IMR-90 (cell line): ENCODE measurements around the gene CHRM1. TPM values are rescaled to one million over a fixed set of nuclear protein-coding genes. Genes with fewer than 3 reads are reported as not detected.

ENCODE experiments used
- ATAC-seq: fragments of 200-7000 bp; cut with Tn5 transposase; 2 replicates; pipeline ENCODE4 v1.9.1; 2020; ENCODE audit warnings: low read depth, mild to moderate bottlenecking, moderate library complexity
- BruUV-seq: library from RNA; stranded (reverse); fragments of 400-500 nt; replicated peaks from 2 replicates; lab custom pipeline; 2021; lab: Mats Ljungman, UMichigan
- CTCF ChIA-PET: fragments of 300-600 bp; formaldehyde crosslinking; extraction: SDS; loops from one replicate; lab custom pipeline; 2021; ENCODE audit warnings: antibody characterized with exemption; lab: Yijun Ruan, JAX
- POLR2A ChIA-PET: fragments of 300-600 bp; sonication (Branson Sonifier 250); formaldehyde crosslinking; loops from one replicate; lab custom pipeline; 2022; ENCODE audit warnings: antibody characterized with exemption; ENCODE audit not compliant: unreplicated experiment; lab: Charles Lee
- DNase-seq: peaks from one replicate; pipeline ENCODE4 v3.0.0; 2013
- H2AFZ ChIP-seq: replicated peaks from 2 replicates; pipeline ENCODE3; 2013; ENCODE audit warnings: low read length, mild to moderate bottlenecking; ENCODE audit not compliant: poor library complexity
- H2AK5ac ChIP-seq: 2 replicates; pipeline ENCODE4 v1.6.1; 2013; ENCODE audit warnings: low read depth, low read length, inconsistent platforms
- H2AK9ac ChIP-seq: replicated peaks from 2 replicates; pipeline ENCODE3; 2013; ENCODE audit warnings: mild to moderate bottlenecking, low read depth, low read length, moderate library complexity; ENCODE audit not compliant: poor library complexity
- H2BK120ac ChIP-seq: 2 replicates; pipeline ENCODE4 v1.6.1; 2013; ENCODE audit warnings: low read depth, low read length, inconsistent platforms
- H2BK15ac ChIP-seq: 3 replicates; pipeline ENCODE4 v1.6.1; 2013; ENCODE audit warnings: low read depth, low read length, inconsistent platforms
- H2BK20ac ChIP-seq: 2 replicates; pipeline ENCODE4 v1.6.1; 2013; ENCODE audit warnings: low read depth, mild to moderate bottlenecking, inconsistent platforms, low read length, moderate library complexity
- H2BK5ac ChIP-seq: 2 replicates; pipeline ENCODE4 v1.6.1; 2013; ENCODE audit warnings: mild to moderate bottlenecking, low read depth, low read length, inconsistent platforms; ENCODE audit not compliant: poor library complexity, severe bottlenecking
- H3K14ac ChIP-seq: replicated peaks from 2 replicates; pipeline ENCODE4 v1.6.1; 2013; ENCODE audit warnings: low read depth, low read length, inconsistent platforms
- H3K18ac ChIP-seq: 2 replicates; pipeline ENCODE4 v1.6.1; 2013; ENCODE audit warnings: low read depth, low read length, control low read depth
- H3K23ac ChIP-seq: 2 replicates; pipeline ENCODE4 v1.6.1; 2013; ENCODE audit warnings: low read depth, low read length, inconsistent platforms
- H3K27ac ChIP-seq: 2 replicates; pipeline ENCODE4 v1.5.1; 2013; ENCODE audit warnings: mild to moderate bottlenecking, control low read depth, low read length; ENCODE audit not compliant: insufficient read depth
- H3K27me3 ChIP-seq: 2 replicates; pipeline ENCODE4 v1.6.1; 2013; ENCODE audit warnings: low read length; ENCODE audit not compliant: control insufficient read depth, insufficient read depth
- H3K36me3 ChIP-seq: 2 replicates; pipeline ENCODE4 v1.6.1; 2013; ENCODE audit warnings: low read length, mixed read lengths; ENCODE audit not compliant: control insufficient read depth, insufficient read depth
- H3K4ac ChIP-seq: 2 replicates; pipeline ENCODE4 v1.6.1; 2013; ENCODE audit warnings: low read depth, low read length, inconsistent platforms
- H3K4me1 ChIP-seq: 2 replicates; pipeline ENCODE4 v1.6.1; 2013; ENCODE audit warnings: low read length, mixed read lengths; ENCODE audit not compliant: control insufficient read depth, insufficient read depth
- H3K4me2 ChIP-seq: 2 replicates; pipeline ENCODE4 v1.6.1; 2013; ENCODE audit warnings: low read depth, mild to moderate bottlenecking, control low read depth, low read length, moderate library complexity
- H3K4me3 ChIP-seq: 2 replicates; pipeline ENCODE4 v1.5.1; 2013; ENCODE audit warnings: low read depth, mild to moderate bottlenecking, control low read depth, low read length, moderate library complexity; ENCODE audit not compliant: insufficient read depth
- H3K56ac ChIP-seq: 2 replicates; pipeline ENCODE4 v1.6.1; 2013; ENCODE audit warnings: low read length, inconsistent platforms; ENCODE audit not compliant: insufficient read depth; ENCODE audit errors: extremely low read depth
- H3K79me1 ChIP-seq, 2 experiments: 2 replicates each; pipeline ENCODE4 v1.6.1; 2013; ENCODE audit warnings: low read length in 2 of 2, inconsistent platforms in 1 of 2, low read depth in 1 of 2
- H3K9ac ChIP-seq: 2 replicates; pipeline ENCODE4 v1.6.1; 2013; ENCODE audit warnings: low read depth, low read length, control low read depth
- H3K9me1 ChIP-seq: 2 replicates; pipeline ENCODE4 v1.6.1; 2013; ENCODE audit warnings: low read length, inconsistent platforms; ENCODE audit not compliant: insufficient read depth
- H3K9me3 ChIP-seq: 2 replicates; pipeline ENCODE4 v1.6.1; 2013; ENCODE audit warnings: low read length; ENCODE audit not compliant: control insufficient read depth, insufficient read depth
- H4K20me1 ChIP-seq: 2 replicates; pipeline ENCODE4 v1.6.1; 2013; ENCODE audit warnings: low read length, inconsistent platforms; ENCODE audit not compliant: insufficient read depth
- H4K5ac ChIP-seq: 2 replicates; pipeline ENCODE4 v1.6.1; 2013; ENCODE audit warnings: mild to moderate bottlenecking, low read depth, low read length, control low read depth
- H4K8ac ChIP-seq, 2 experiments: 2 replicates each; pipeline ENCODE4 v1.6.1; 2013; ENCODE audit warnings: low read depth in 2 of 2, low read length in 2 of 2, control low read depth in 1 of 2, inconsistent platforms in 1 of 2
- H4K91ac ChIP-seq: 2 replicates; pipeline ENCODE4 v1.6.1; 2013; ENCODE audit warnings: low read depth, low read length, inconsistent platforms; ENCODE audit not compliant: insufficient read depth
- BHLHE40 ChIP-seq: fragments of 150-350 bp; IDR thresholded peaks from 2 replicates; pipeline ENCODE4 v1.6.1; 2016; ENCODE audit warnings: mild to moderate bottlenecking, low read depth, low read length
- WGBS, 2 experiments: methylation state at CpG; one replicate each; pipeline versions ENCODE4 v1.1.5 to v1.1.7; 2013; ENCODE audit warnings: missing lambda C conversion rate in 2 of 2; ENCODE audit not compliant: insufficient read length in 1 of 2; ENCODE audit errors: extremely low coverage in 2 of 2; 5-methylcytosine and 5-hydroxymethylcytosine counted together
- dilution Hi-C: fragments of 300-500 bp; cut with HindIII; formaldehyde crosslinking; loops from one replicate; pipeline ENCODE4 v1.14.3; 2018; ENCODE audit warnings: low sequenced_read_pairs; ENCODE audit not compliant: unreplicated experiment
- in situ Hi-C: fragments of 300-500 bp; cut with MboI; formaldehyde crosslinking; loops from 3 replicates; pipeline ENCODE4 v1.14.3; 2019; ENCODE audit warnings: low sequenced_read_pairs, inconsistent platforms, mixed read lengths
- intact Hi-C: fragments of 100-400 bp; cut with micrococcal nuclease; formaldehyde crosslinking; loops from 2 replicates; pipeline ENCODE4 v1.10.0; 2022
- polyA plus RNA-seq, 3 experiments: library from polyadenylated mRNA; depleted of rRNA; stranded (reverse); fragments of >200 nt; gene quantifications; 2 replicates each; pipeline ENCODE4 v1.2.3, GENCODE V29; 2012; ENCODE audit warnings: low replicate concordance in 1 of 3
- total RNA-seq: library from RNA; depleted of rRNA; stranded (reverse); fragments of >200 nt; gene quantifications from 2 replicates; pipeline ENCODE4 v1.2.3, GENCODE V29; 2012
- TF ChIP-seq, protein P1 (sequence below): conservative IDR thresholded peaks from 2 replicates; pipeline ENCODE4 v1.5.1; 2012; ENCODE audit warnings: mild to moderate bottlenecking, low read depth, low read length, improper control_type of control experiment

CHRM1 gene
- total and polyA plus RNA-seq, 2 of the 4 experiments (the other 2 are of a cell fraction) = not detected

DNA sequence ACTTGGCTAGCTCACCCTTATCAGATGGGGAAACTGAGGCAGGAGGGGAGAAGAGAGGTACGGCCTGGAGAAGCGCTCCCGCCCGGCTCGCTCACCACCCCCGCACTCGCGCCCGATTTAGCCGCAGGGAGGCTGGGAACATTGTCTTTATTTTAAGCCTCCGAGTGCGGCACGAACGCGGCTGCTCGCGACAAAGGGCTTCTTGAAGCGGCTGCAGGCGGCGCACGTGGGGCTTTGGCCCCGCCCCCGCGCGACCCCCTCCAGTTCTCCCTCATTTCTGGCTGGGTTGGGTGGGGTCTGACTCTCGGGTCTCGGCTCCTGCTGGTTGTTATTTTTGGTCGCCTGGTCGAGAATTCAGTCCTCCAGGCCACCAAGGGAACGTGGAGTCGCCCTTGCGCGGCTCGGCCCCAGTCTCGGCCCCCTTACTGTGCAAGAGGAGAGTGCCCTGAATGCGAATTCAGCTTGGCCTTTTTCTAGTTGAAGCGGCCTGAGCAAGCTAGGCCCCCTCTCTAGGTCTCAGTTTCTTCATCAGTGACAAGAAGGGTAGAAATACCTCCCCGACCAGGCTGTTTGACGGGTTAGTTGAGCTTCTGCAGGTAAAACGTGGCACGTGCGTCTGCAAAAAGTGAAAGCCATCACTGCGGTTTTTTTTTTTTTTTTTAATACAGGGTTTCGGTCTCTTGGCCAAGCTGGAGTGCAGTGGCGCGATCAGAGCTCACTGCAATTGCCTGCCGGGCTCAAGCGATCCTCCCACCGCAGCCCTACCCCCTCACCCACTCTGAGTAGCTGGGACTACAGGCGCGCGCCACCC, 2.6 kb upstream of the CHRM1 start:
- H3K9ac ChIP-seq = no peak overlapping the region
- H3K9me3 ChIP-seq = no peaks in the 10 kb centered on the region; the same call in 1 of the 2 replicates
- in situ Hi-C loops = no loop called here
- no peaks in the 10 kb centered on the region for H3K9me1 ChIP-seq
- no peak overlapping the region for H3K56ac ChIP-seq
- H4K8ac ChIP-seq = no peak overlapping the region
- H3K4me3 ChIP-seq = no peak overlapping the region
- peak overlapping the region; percentile 70 for H3K4me2 ChIP-seq
- WGBS, 2 experiments = 1% methylated on average over 17 of the region's 52 CpGs; no CpG with 5 or more reads in 1 of the 2 experiments
- peaks cover 91% of the 10 kb centered on the region for H3K27me3 ChIP-seq
- POLR2A ChIA-PET = interaction anchor here (0.6 kb wide), 2 partner anchors 23 to 28 kb away, joined by 5 to 9 read pairs; no protein-coding TSS in a partner anchor
- H3K27ac ChIP-seq = no peak overlapping the region
- H3K4me1 ChIP-seq = peaks cover 8% of the 10 kb centered on the region; the same call in 1 of the 2 replicates
- DNase-seq = no peak
- TF ChIP-seq, protein P1, sequence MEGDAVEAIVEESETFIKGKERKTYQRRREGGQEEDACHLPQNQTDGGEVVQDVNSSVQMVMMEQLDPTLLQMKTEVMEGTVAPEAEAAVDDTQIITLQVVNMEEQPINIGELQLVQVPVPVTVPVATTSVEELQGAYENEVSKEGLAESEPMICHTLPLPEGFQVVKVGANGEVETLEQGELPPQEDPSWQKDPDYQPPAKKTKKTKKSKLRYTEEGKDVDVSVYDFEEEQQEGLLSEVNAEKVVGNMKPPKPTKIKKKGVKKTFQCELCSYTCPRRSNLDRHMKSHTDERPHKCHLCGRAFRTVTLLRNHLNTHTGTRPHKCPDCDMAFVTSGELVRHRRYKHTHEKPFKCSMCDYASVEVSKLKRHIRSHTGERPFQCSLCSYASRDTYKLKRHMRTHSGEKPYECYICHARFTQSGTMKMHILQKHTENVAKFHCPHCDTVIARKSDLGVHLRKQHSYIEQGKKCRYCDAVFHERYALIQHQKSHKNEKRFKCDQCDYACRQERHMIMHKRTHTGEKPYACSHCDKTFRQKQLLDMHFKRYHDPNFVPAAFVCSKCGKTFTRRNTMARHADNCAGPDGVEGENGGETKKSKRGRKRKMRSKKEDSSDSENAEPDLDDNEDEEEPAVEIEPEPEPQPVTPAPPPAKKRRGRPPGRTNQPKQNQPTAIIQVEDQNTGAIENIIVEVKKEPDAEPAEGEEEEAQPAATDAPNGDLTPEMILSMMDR = no peak
- 0 out of 2 replicates have a peak, but pooled peaks have one; percentile 31 for TF ChIP-seq BHLHE40
- no peak overlapping the region for H3K14ac ChIP-seq
- H3K18ac ChIP-seq = no peak overlapping the region
- ATAC-seq = no peak
- H2BK120ac ChIP-seq = no peak overlapping the region
- no peaks in the 10 kb centered on the region for H4K20me1 ChIP-seq
- intact Hi-C loops = no loop called here
- dilution Hi-C loops = no loop called here
- H4K91ac ChIP-seq = no peak overlapping the region
- H2AFZ ChIP-seq = peak overlapping the region; percentile 33
- no peaks in the 10 kb centered on the region for H3K79me1 ChIP-seq
- H3K4ac ChIP-seq = no peak overlapping the region
- H4K5ac ChIP-seq = no peak overlapping the region
- H2BK20ac ChIP-seq = no peak overlapping the region
- no peak overlapping the region for H2BK15ac ChIP-seq
- no peak overlapping the region for H2AK5ac ChIP-seq
- no peak overlapping the region for H2BK5ac ChIP-seq
- CTCF ChIA-PET = interaction anchor here (0.6 kb wide), 2 partner anchors 112 to 248 kb away, joined by 3 read pairs; no protein-coding TSS in a partner anchor
- H3K36me3 ChIP-seq = no peaks in the 10 kb centered on the region
- no peak overlapping the region for H3K23ac ChIP-seq
- no peak overlapping the region for H2AK9ac ChIP-seq
- no TSS peak for BruUV-seq
